ENCODE data around the gene PEG3. TPM values are rescaled to one million over a fixed set of nuclear protein-coding genes. Genes with fewer than 3 reads are reported as not detected.

PEG3 gene
- total and polyA plus RNA-seq, 2 of the 4 experiments (the other 2 are of a cell fraction) = not detected

GRCh38 chr19:56806639-56807038 lies 33.9 kb downstream of the PEG3 start:
- Histone ChIP-seq H3K23ac (ENCODE audit: low read depth, low read length) (no peak overlapping the region), H3K36me3 (ENCODE audit: control insufficient read depth, insufficient read depth, low read length) (no peaks in the 10 kb centered on the region), H4K20me1 (ENCODE audit: insufficient read depth, low read length) (no peaks in the 10 kb centered on the region), H4K8ac (ENCODE audit: low read depth in 2 of 2, low read length in 2 of 2) (no peak overlapping the region), H3K27me3 (ENCODE audit: control insufficient read depth, insufficient read depth, low read length) (no peaks in the 10 kb centered on the region), H2BK15ac (ENCODE audit: low read depth, low read length) (no peak overlapping the region), H2AK5ac (ENCODE audit: low read depth, low read length) (no peak overlapping the region), H2BK20ac (ENCODE audit: low read depth, low read length) (no peak overlapping the region), H3K9me1 (ENCODE audit: insufficient read depth, low read length) (no peaks in the 10 kb centered on the region), H2AFZ (replicated peaks; ENCODE audit: low read length, poor library complexity) (no peak overlapping the region), H4K5ac (ENCODE audit: low read depth, low read length) (no peak overlapping the region), H3K56ac (ENCODE audit: extremely low read depth, insufficient read depth, low read length) (no peak overlapping the region), H2BK120ac (ENCODE audit: low read depth, low read length) (no peak overlapping the region), H3K4me2 (ENCODE audit: low read depth, low read length) (no peak overlapping the region), H4K91ac (ENCODE audit: insufficient read depth, low read depth, low read length) (no peak overlapping the region), H3K9me3 (ENCODE audit: control insufficient read depth, insufficient read depth, low read length) (peaks cover 48% of the 10 kb centered on the region), H2BK5ac (ENCODE audit: low read depth, low read length, poor library complexity, severe bottlenecking) (no peak overlapping the region), H3K18ac (ENCODE audit: low read depth, low read length) (no peak overlapping the region), H3K4ac (ENCODE audit: low read depth, low read length) (no peak overlapping the region), H3K14ac (replicated peaks; ENCODE audit: low read depth, low read length) (no peak overlapping the region), H3K79me1 (ENCODE audit: low read depth in 1 of 2, low read length in 2 of 2) (no peaks in the 10 kb centered on the region), H3K9ac (ENCODE audit: low read depth, low read length) (no peak overlapping the region), H3K4me3 (ENCODE audit: insufficient read depth, low read depth, low read length) (no peak overlapping the region), H3K4me1 (ENCODE audit: control insufficient read depth, insufficient read depth, low read length) (no peaks in the 10 kb centered on the region), H3K27ac (ENCODE audit: insufficient read depth, low read length) (no peak overlapping the region), H2AK9ac (replicated peaks; ENCODE audit: low read depth, low read length, poor library complexity) (no peak overlapping the region)
- dilution Hi-C loops (cut with HindIII; ENCODE audit: low sequenced_read_pairs, unreplicated experiment) = no loop called here
- CTCF ChIA-PET = no interaction called here
- BruUV-seq (replicated peaks) = no TSS peak
- DNase-seq (no peak), ATAC-seq (ENCODE audit: low read depth) (no peak)
- in situ Hi-C loops (cut with MboI; ENCODE audit: low sequenced_read_pairs) = no loop called here
- TF ChIP-seq RFX5 (IDR thresholded peaks at IDR 0.05; ENCODE audit: low read depth, low read length) (no peak), CEBPB (IDR thresholded peaks at IDR 0.05; ENCODE audit: low read depth, low read length) (no peak), SMC3 (IDR thresholded peaks at IDR 0.05; ENCODE audit: low read depth, low read length) (no peak), CHD1 (IDR thresholded peaks at IDR 0.05; ENCODE audit: low read depth, low read length) (no peak), MXI1 (IDR thresholded peaks at IDR 0.05; ENCODE audit: borderline replicate concordance, low read depth, low read length) (no peak), RCOR1 (IDR thresholded peaks at IDR 0.05; ENCODE audit: insufficient replicate concordance, low read length) (no peak)
- POLR2A ChIA-PET (ENCODE audit: unreplicated experiment) = no interaction called here
- intact Hi-C loops (cut with micrococcal nuclease) = no loop called here

Small RNA genes lying within 50 kb of the gene (microRNA-seq; reads per million reads assigned to microRNA genes)
- gene AC006115.2 (ENCODE audit: insufficient read depth, insufficient read length) = not detected

Small RNA genes lying within 50 kb of the gene (small RNA-seq; reads per million reads assigned to genes)
- 0 reads per million in 5 experiments for gene AC006115.2

Other genes with a start within 250 kb of the PEG3 start
- gene ZNF71, start 245.4 kb downstream of the PEG3 start, total RNA-seq (2012; rRNA removed) = 7.5 and 9.3 TPM in 2 replicates
- 7.9 and 8.1 TPM in 2 replicates for gene ZNF71, start 245.4 kb downstream of the PEG3 start, polyA plus RNA-seq (2012; rRNA removed)
- 0.28 TPM in 1 of 2 replicates, not detected in the other for gene SMIM17, start 197.6 kb downstream of the PEG3 start, total RNA-seq (2012; rRNA removed)
- gene SMIM17, start 197.6 kb downstream of the PEG3 start, polyA plus RNA-seq (2012; rRNA removed) = 0.10 TPM in 1 of 2 replicates, not detected in the other
- not detected in 2 replicates for gene ZNF835, start 169.0 kb downstream of the PEG3 start, total RNA-seq (2012; rRNA removed)
- not detected in 2 replicates for gene ZNF835, start 169.0 kb downstream of the PEG3 start, polyA plus RNA-seq (2012; rRNA removed)
- not detected in 2 replicates for gene ZIM2, start within 50 bp of the PEG3 start, total RNA-seq (2012; rRNA removed)
- gene ZIM2, start within 50 bp of the PEG3 start, polyA plus RNA-seq (2012; rRNA removed) = not detected in 2 replicates

All from IMR-90 (cell line).